Psoas muscle (tissue), 8 donors: Measurements from ENCODE around the gene MYO15B. TPM values are rescaled to one million over a fixed set of nuclear protein-coding genes. Genes with fewer than 3 reads are reported as not detected.

Source experiments
- ATAC-seq, 4 donors: fragments of 200-7000 bp; cut with Tn5 transposase; one replicate each; pipeline ENCODE4 v1.9.1; 2020; ENCODE audit warnings: moderate library complexity in 3 of 4, mild to moderate bottlenecking in 2 of 4
- DNase-seq, 2 donors: peaks; one replicate each; pipeline ENCODE4 v3.0.0-alpha.2; 2020
- H3K27ac ChIP-seq: fragments of 200-600 bp; one replicate; pipeline ENCODE4 v1.8.0; 2022
- H3K27me3 ChIP-seq, 3 donors: fragments of 200-600 bp in 1 of 3; one replicate each; pipeline versions ENCODE4 v1.6.1 to v1.8.0; 2013 to 2022; ENCODE audit warnings: low read length in 2 of 3, mild to moderate bottlenecking in 2 of 3, moderate library complexity in 1 of 3; ENCODE audit not compliant: insufficient read depth in 3 of 3
- H3K36me3 ChIP-seq, 2 donors: fragments of 200-600 bp in 1 of 2; one replicate each; pipeline versions ENCODE4 v1.6.1 to v1.8.0; 2013 to 2022; ENCODE audit warnings: low read depth in 1 of 2, mild to moderate bottlenecking in 1 of 2, moderate library complexity in 1 of 2; ENCODE audit not compliant: insufficient read depth in 1 of 2
- H3K4me1 ChIP-seq: fragments of 200-600 bp; one replicate; pipeline ENCODE4 v1.8.0; 2022
- H3K4me3 ChIP-seq: fragments of 200-600 bp; one replicate; pipeline ENCODE4 v1.8.0; 2022; ENCODE audit warnings: mild to moderate bottlenecking
- H3K9me3 ChIP-seq: fragments of 200-600 bp; one replicate; pipeline ENCODE4 v1.8.0; 2022
- WGBS, 3 donors: extraction: QIAGEN DNeasy Blood & Tissue Kit; methylation state at CpG; one replicate each; pipeline versions ENCODE4 v1.1.6 to v1.1.7; 2013; 5-methylcytosine and 5-hydroxymethylcytosine counted together
- intact Hi-C, 2 donors: fragments of 100-400 bp; cut with DNase I; formaldehyde crosslinking; loops; one replicate each; pipeline versions ENCODE4 v1.11.0 to v1.14.2; 2022
- polyA plus RNA-seq, 3 donors: library from polyadenylated mRNA; stranded (reverse); fragments of 200-250 nt; gene quantifications; one replicate each; pipeline ENCODE4 v1.2.3, GENCODE V29; 2013
- total RNA-seq, 4 donors: library from RNA; stranded (reverse); fragmentation: NEBNext Ultra II Directional in 2 of 4; extraction: Animal tissue kit (Norgen Biotek cat#: 25700) in 2 of 4; gene quantifications; one replicate each; pipeline versions ENCODE4 v1.2.1 to v1.2.4, GENCODE V29; 2021 to 2023
- TF ChIP-seq, protein P1 (sequence below): fragments of 200-600 bp; IDR thresholded peaks from one replicate; pipeline ENCODE4 v1.8.0; 2022; ENCODE audit warnings: antibody characterized with exemption
- donor health status: healthy with polysubstance abuse.
- donor health status: DM: no; HTN: no; CAD: no; lungs with moderate emphysema.
- donor health status: Bipolar disorder and iron deficiency.
- donor health status: healthy.
- donor health status: DM: yes; HTN: yes; CAD: no.
- donor health status: DM: no; HTN: no; CAD: no.
- donor health status: DM: no; HTN: no; CAD: no.
- donor health status: DM: yes; HTN: yes; CAD: no.

The MYO15B gene
- total and polyA plus RNA-seq, 7 donors: 5.2 to 28.2 (median 16.7) TPM

DNA sequence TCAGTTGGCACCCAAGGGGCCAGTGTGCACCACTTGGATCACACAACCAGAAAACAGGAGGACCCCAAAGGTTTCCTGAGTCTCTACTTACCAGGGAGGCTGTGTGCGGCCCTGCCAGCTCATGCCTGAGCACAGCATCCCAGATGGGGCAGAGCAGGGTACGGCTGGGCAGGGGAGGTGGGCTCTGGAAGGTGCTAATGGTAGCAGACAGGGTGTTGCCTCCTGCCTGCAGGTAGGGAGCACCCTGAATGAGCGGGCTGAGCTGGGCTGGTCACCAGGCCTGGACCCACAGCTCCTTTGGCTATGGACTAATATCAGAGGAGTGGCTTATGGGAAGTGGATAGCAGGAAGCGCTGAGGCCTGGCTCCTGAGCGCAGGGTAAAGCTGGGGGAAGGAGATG lies 64.7 kb downstream of the MYO15B start:
- no peak for ATAC-seq
- DNase-seq: no peak
- intact Hi-C loops: no loop called here
- H3K27ac ChIP-seq: no peak overlapping the region
- WGBS, 3 donors: 90 to 96% (median 94%) methylated on average over 5 of the region's 5 CpGs
- no peaks in the 10 kb centered on the region for H3K9me3 ChIP-seq
- no peaks in the 10 kb centered on the region for H3K27me3 ChIP-seq
- TF ChIP-seq, protein P1, sequence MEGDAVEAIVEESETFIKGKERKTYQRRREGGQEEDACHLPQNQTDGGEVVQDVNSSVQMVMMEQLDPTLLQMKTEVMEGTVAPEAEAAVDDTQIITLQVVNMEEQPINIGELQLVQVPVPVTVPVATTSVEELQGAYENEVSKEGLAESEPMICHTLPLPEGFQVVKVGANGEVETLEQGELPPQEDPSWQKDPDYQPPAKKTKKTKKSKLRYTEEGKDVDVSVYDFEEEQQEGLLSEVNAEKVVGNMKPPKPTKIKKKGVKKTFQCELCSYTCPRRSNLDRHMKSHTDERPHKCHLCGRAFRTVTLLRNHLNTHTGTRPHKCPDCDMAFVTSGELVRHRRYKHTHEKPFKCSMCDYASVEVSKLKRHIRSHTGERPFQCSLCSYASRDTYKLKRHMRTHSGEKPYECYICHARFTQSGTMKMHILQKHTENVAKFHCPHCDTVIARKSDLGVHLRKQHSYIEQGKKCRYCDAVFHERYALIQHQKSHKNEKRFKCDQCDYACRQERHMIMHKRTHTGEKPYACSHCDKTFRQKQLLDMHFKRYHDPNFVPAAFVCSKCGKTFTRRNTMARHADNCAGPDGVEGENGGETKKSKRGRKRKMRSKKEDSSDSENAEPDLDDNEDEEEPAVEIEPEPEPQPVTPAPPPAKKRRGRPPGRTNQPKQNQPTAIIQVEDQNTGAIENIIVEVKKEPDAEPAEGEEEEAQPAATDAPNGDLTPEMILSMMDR: no peak
- peaks cover 0 to 86% of the 10 kb centered on the region in 2 donors for H3K36me3 ChIP-seq
- H3K4me3 ChIP-seq: no peak overlapping the region
- no peaks in the 10 kb centered on the region for H3K4me1 ChIP-seq

DNA sequence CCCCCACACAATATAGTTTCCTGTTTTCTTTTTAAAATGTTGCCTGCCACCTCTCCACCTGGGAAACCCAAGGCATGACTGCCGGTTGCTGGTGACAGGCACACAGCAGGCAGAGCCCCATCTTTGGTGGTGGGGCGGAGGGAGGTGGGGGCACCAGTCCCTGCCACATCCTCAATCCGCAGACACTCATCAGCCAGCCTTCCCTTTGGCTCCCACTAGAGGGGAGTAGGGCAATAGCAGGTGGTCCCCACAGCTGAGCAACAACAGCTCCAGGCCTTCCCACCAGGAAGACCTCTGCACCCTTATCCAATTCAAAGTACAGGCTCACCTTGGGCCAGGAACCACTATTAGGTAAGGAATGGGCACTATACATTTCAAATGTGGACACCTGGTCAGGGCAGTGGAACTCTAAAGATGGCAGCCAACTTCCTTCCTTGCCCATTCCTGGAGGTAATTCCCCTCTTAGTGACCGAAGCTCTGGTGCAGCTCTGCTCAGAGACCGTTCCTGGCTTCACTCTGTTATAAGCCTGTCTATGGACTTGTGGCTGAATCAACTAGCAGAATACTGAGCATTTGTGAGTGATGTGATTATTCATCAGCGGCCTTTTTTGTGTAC lies 65.4 kb downstream of the MYO15B start:
- Histone ChIP-seq H3K27me3 (no peaks in the 10 kb centered on the region), H3K36me3 (peaks cover 0 to 90% of the 10 kb centered on the region in 2 donors)
- intact Hi-C loops: no loop called here

DNA sequence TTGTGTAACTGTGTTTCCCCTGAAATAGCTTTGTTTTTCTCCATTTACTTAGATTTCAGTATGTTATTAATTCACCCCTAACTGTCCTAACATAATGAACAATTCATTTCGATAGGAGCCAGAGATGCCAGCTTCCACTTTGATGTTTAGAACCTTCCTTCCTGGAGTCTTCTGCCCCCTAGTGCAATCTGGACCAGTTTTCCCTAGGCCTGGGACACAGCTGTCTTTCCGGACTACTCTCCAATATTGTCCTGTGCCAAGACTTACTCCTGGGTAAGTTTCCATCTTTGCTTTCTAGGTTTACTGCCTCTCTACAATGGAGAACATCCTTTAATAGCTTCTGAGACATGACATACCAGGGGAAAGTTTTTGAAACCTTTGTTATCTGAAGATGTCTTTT lies 66.6 kb downstream of the MYO15B start:
- WGBS, 3 donors: 15 to 35% (median 17%) methylated on average over 2 of the region's 2 CpGs
- intact Hi-C loops: no loop called here
- H3K36me3 ChIP-seq: peaks cover 0 to 88% of the 10 kb centered on the region in 2 donors
- H3K9me3 ChIP-seq: no peaks in the 10 kb centered on the region
- peak in 3 of 4 donors; percentile 48 to 82 (median 64) for ATAC-seq
- H3K4me1 ChIP-seq: no peaks in the 10 kb centered on the region
- H3K4me3 ChIP-seq: no peak overlapping the region
- H3K27ac ChIP-seq: no peak overlapping the region
- no peak for DNase-seq
- H3K27me3 ChIP-seq: no peaks in the 10 kb centered on the region
- TF ChIP-seq, protein P1: no peak

More for the DNA sequence above, 65.4 kb downstream of the MYO15B start:
- ATAC-seq (peak in 3 of 4 donors; percentile 48 to 69 (median 67)), DNase-seq (no peak)
- TF ChIP-seq, protein P1: peak; percentile 53
- H3K27ac ChIP-seq: no peak overlapping the region
- H3K4me3 ChIP-seq: no peak overlapping the region
- H3K4me1 ChIP-seq: no peaks in the 10 kb centered on the region
- H3K9me3 ChIP-seq: no peaks in the 10 kb centered on the region
- WGBS, 3 donors: 66 to 75% (median 75%) methylated on average over 6 of the region's 6 CpGs

DNA sequence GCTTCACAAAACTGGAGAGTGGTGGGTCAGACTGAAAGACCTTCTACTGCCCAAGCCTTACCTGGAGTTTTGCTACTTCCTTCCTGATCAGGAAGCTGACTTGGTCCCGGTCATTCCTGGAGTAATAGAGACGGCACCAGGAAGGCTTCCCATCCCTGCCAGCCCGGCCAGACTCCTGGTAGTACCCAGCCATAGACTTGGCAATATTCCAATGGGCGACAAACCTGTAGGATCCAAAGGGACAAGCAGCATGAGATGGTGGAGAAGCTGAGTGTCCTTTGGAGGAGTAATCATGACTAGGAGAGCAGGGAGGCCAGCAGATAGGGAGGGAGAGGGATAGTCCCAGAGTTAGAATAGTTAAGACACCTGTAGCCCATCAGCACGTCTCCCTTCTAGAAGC lies 70.6 kb downstream of the MYO15B start:
- no peaks in the 10 kb centered on the region for H3K4me1 ChIP-seq
- ATAC-seq: no peak
- no peak for DNase-seq
- intact Hi-C loops: no loop called here
- WGBS, 3 donors: 72 to 84% (median 78%) methylated on average over 5 of the region's 5 CpGs
- no peak overlapping the region for H3K27ac ChIP-seq
- H3K9me3 ChIP-seq: no peaks in the 10 kb centered on the region
- H3K4me3 ChIP-seq: no peak overlapping the region
- no peaks in the 10 kb centered on the region for H3K27me3 ChIP-seq
- TF ChIP-seq, protein P1: no peak
- peaks cover 3 to 91% of the 10 kb centered on the region in 2 donors for H3K36me3 ChIP-seq

DNA sequence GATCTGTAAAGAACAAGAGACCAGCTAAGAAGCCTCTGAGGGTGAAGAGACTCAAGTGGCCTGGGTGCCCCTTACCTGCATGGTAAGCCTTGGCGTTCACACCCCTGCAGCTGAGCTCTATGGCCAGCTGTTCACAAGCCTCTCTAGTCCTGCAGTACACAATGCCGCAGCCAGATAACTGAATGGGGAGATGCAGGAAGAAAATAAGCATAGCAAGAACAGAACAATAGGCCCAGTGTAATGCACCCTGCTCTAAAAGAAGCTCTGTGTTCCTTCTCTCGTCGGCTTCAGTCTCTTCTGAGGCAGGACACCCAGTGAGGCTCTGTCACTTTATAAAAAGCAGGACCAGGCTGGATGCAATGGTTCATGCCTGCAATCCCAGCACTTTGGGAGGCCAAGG lies 73.9 kb downstream of the MYO15B start:
- intact Hi-C loops: no loop called here
- Histone ChIP-seq H3K36me3 (peaks cover 3 to 73% of the 10 kb centered on the region in 2 donors), H3K4me1 (peaks cover 11% of the 10 kb centered on the region), H3K4me3 (no peak overlapping the region), H3K27me3 (no peaks in the 10 kb centered on the region), H3K27ac (no peak overlapping the region), H3K9me3 (no peaks in the 10 kb centered on the region)
- WGBS, 3 donors: 58 to 82% (median 62%) methylated on average over 4 of the region's 4 CpGs
- TF ChIP-seq, protein P1: no peak
- no peak for DNase-seq
- ATAC-seq: no peak
